Activated effector memory CD4-positive, alpha-beta T cell treated with Interleukin-2 at 50 U/mL for 16 hours (primary cell): Measurements from ENCODE around the gene SLC27A5.
A peak's percentile ranks its signal among the peaks of the same experiment; 100 is the strongest.
"Not testable (repeated sequence)": the region's sequence is repeated elsewhere in the genome, so short reads cannot be mapped to it uniquely, and the experiment has no call there.

Experiments used
- DNase-seq: peaks from one replicate; pipeline ENCODE4 v3.0.0-alpha.2; 2020

Gene SLC27A5

GRCh38 chr19:58492265-58492664 is 19.5 kb downstream of the SLC27A5 start:
- DNase-seq = no peak

- no peak for DNase-seq
These were observed 20.4 kb downstream of the SLC27A5 start for GRCh38 chr19:58491393-58491792.

GRCh38 chr19:58484349-58484748 is 27.4 kb downstream of the SLC27A5 start:
- DNase-seq = not testable (repeated sequence)

- DNase-seq = no peak
These were observed 28.0 kb downstream of the SLC27A5 start for GRCh38 chr19:58483776-58484175.

GRCh38 chr19:58482372-58482771 is 29.4 kb downstream of the SLC27A5 start:
- no peak for DNase-seq

- DNase-seq = no peak
These were observed 31.0 kb downstream of the SLC27A5 start for GRCh38 chr19:58480831-58481230.

GRCh38 chr19:58480481-58480830 is 31.3 kb downstream of the SLC27A5 start:
- DNase-seq = no peak

- DNase-seq = no peak
These were observed 31.9 kb downstream of the SLC27A5 start for GRCh38 chr19:58479736-58480480.

- no peak for DNase-seq
These were observed 32.5 kb downstream of the SLC27A5 start for GRCh38 chr19:58479303-58479702.

GRCh38 chr19:58477871-58478270 is 33.9 kb downstream of the SLC27A5 start:
- no peak for DNase-seq

- DNase-seq = no peak
These were observed 34.7 kb downstream of the SLC27A5 start for GRCh38 chr19:58477130-58477529.

GRCh38 chr19:58476498-58477015 is 35.2 kb downstream of the SLC27A5 start:
- no peak for DNase-seq

GRCh38 chr19:58475714-58476497 is 35.9 kb downstream of the SLC27A5 start, which contains the start of gene ZNF446:
TSS of gene ZNF446 (plus strand) at chr19:58476352. CDS start at chr19:58477219, 867 bp downstream.
- DNase-seq = peak; percentile 95

- no peak for DNase-seq
These were observed 36.6 kb downstream of the SLC27A5 start for GRCh38 chr19:58474997-58475713.

GRCh38 chr19:58474291-58474996 is 37.3 kb downstream of the SLC27A5 start:
- no peak for DNase-seq

GRCh38 chr19:58473775-58474174 is 38.0 kb downstream of the SLC27A5 start:
- DNase-seq = no peak

GRCh38 chr19:58471736-58472135 is 40.1 kb downstream of the SLC27A5 start:
- no peak for DNase-seq

- DNase-seq = not testable (repeated sequence)
These were observed 40.8 kb downstream of the SLC27A5 start for GRCh38 chr19:58470837-58471543.

- DNase-seq = no peak
These were observed 42.4 kb downstream of the SLC27A5 start for GRCh38 chr19:58469241-58470013.

- DNase-seq = no peak
These were observed 43.5 kb downstream of the SLC27A5 start for GRCh38 chr19:58468216-58468839.
